GM21723 (cell line): ENCODE measurements around the gene NAP1L4.
"Not testable (repeated sequence)": the region's sequence is repeated elsewhere in the genome, so short reads cannot be mapped to it uniquely, and the experiment has no call there.

Source experiments
- ATAC-seq: cut with Tn5 transposase; IDR thresholded peaks from one replicate; pipeline ENCODE4 v1.9.1; 2021; ENCODE audit warnings: mild to moderate bottlenecking, moderate library complexity; ENCODE audit not compliant: unreplicated experiment

The NAP1L4 gene

GRCh38 chr11:2911785-2912391 is 80.2 kb downstream of the NAP1L4 start:
- ATAC-seq: no peak

GRCh38 chr11:2911088-2911784 is 80.9 kb downstream of the NAP1L4 start:
- no peak for ATAC-seq

- ATAC-seq: no peak
Observed at GRCh38 chr11:2910401-2910955, 81.7 kb downstream of the NAP1L4 start.

GRCh38 chr11:2909133-2909902 is 82.8 kb downstream of the NAP1L4 start:
- ATAC-seq: no peak

GRCh38 chr11:2908130-2908529 is 84.0 kb downstream of the NAP1L4 start:
- no peak for ATAC-seq

- ATAC-seq: not testable (repeated sequence)
Observed at GRCh38 chr11:2905299-2905698, 86.8 kb downstream of the NAP1L4 start.

GRCh38 chr11:2904153-2905052 is 87.7 kb downstream of the NAP1L4 start:
- ATAC-seq: no peak

- ATAC-seq: no peak
Observed at GRCh38 chr11:2903672-2904011, 88.5 kb downstream of the NAP1L4 start.

- ATAC-seq: no peak
Observed at GRCh38 chr11:2902784-2903671, 89.1 kb downstream of the NAP1L4 start.

- ATAC-seq: peak; percentile 98
Observed at GRCh38 chr11:2901854-2902783, 90.0 kb downstream of the NAP1L4 start.

- ATAC-seq: no peak
Observed at GRCh38 chr11:2901196-2901796, 90.8 kb downstream of the NAP1L4 start.

GRCh38 chr11:2899080-2899783 is 92.9 kb downstream of the NAP1L4 start:
- ATAC-seq: no peak

GRCh38 chr11:2898366-2899079 is 93.6 kb downstream of the NAP1L4 start:
- no peak for ATAC-seq

GRCh38 chr11:2897048-2897447 is 95.1 kb downstream of the NAP1L4 start:
- ATAC-seq: no peak

- ATAC-seq: no peak
Observed at GRCh38 chr11:2896047-2896446, 96.1 kb downstream of the NAP1L4 start.
